ENCODE data around the gene SPOCD1.

DNA sequence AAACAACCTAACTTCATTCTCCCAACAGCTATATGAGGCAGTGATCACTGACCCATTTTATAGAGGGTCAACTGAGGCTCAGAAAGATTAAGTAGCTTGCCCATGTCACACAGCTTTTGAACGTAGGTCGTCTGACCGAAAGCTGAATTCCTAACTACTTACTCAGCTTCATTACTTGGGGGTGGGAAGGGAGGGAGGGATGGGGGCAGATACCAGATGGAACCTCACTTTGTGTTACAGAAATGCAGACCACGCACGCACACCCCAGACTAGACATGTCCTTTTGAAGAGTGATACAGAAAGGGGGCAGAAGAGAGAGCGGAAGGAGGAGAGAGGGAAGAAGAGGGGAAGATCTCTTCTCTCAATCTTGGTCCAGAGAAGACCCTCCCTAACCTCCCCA lies 53.9 kb downstream of the SPOCD1 start:
- TF ChIP-seq, protein P1, sequence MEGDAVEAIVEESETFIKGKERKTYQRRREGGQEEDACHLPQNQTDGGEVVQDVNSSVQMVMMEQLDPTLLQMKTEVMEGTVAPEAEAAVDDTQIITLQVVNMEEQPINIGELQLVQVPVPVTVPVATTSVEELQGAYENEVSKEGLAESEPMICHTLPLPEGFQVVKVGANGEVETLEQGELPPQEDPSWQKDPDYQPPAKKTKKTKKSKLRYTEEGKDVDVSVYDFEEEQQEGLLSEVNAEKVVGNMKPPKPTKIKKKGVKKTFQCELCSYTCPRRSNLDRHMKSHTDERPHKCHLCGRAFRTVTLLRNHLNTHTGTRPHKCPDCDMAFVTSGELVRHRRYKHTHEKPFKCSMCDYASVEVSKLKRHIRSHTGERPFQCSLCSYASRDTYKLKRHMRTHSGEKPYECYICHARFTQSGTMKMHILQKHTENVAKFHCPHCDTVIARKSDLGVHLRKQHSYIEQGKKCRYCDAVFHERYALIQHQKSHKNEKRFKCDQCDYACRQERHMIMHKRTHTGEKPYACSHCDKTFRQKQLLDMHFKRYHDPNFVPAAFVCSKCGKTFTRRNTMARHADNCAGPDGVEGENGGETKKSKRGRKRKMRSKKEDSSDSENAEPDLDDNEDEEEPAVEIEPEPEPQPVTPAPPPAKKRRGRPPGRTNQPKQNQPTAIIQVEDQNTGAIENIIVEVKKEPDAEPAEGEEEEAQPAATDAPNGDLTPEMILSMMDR (IDR thresholded peaks at IDR 0.05): no peak
- no peak for TF ChIP-seq POLR2A (IDR thresholded peaks at IDR 0.05)

Measured in tibial nerve (tissue), 3 donors.